ENCODE measurements around the gene VPS35L. TPM values are rescaled to one million over a fixed set of nuclear protein-coding genes. Genes with fewer than 3 reads are reported as not detected.

Gene VPS35L
- total RNA-seq, 1 experiment from 2014 or later, result 14.2 TPM

DNA sequence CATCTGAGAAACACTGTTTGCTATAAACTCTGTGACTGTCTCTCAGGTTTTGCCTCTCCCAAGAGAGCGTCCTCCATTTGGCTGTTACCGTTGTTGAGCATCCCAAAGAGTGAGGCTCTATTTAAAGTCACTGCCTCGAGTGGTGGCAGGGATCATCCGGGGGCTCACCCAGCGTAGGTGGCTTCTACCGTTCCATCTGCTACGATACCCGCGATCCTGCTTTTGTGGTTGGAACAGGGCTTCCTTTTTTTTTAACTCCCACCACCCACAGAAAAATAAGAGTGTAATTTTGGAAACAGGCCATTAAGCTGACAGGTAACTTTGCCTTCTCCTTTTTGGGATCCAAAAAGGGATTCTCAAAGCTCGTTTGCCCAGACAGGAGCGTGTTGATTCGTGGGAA lies 126.1 kb downstream of the VPS35L start:
- Mint-ChIP-seq H3K27me3 (ENCODE audit: unreplicated experiment) (no peaks in the 10 kb centered on the region), H3K36me3 (ENCODE audit: insufficient read depth, unreplicated experiment) (peaks cover 7% of the 10 kb centered on the region), H3K4me3 (ENCODE audit: low read depth, unreplicated experiment) (no peak overlapping the region), H3K27ac (ENCODE audit: unreplicated experiment) (no peak overlapping the region), H3K9me3 (ENCODE audit: low read depth, unreplicated experiment) (no peaks in the 10 kb centered on the region), H3K4me1 (ENCODE audit: low read depth, unreplicated experiment) (peaks cover 13% of the 10 kb centered on the region)
- BruUV-seq (replicated peaks), result no TSS peak
- intact Hi-C loops (cut with micrococcal nuclease; ENCODE audit: unreplicated experiment), result no loop called here
- no peak for DNase-seq
- no peak for TF ChIP-seq CTCF (IDR thresholded peaks at IDR 0.05; ENCODE audit: unreplicated experiment)
- CTCF ChIA-PET, result interaction anchor here (1.0 to 1.7 kb wide), 3 partner anchors 18 to 203 kb away, joined by 3 to 9 read pairs (median 3); partner anchors contain the start of gene GPRC5B

- DNase-seq, result no peak
- TF ChIP-seq CTCF (IDR thresholded peaks at IDR 0.05; ENCODE audit: unreplicated experiment), result no peak
- peaks cover 13% of the 10 kb centered on the region for H3K4me1 Mint-ChIP-seq (ENCODE audit: low read depth, unreplicated experiment)
- intact Hi-C loops (cut with micrococcal nuclease; ENCODE audit: unreplicated experiment), result no loop called here
- no peaks in the 10 kb centered on the region for H3K27me3 Mint-ChIP-seq (ENCODE audit: unreplicated experiment)
- H3K4me3 Mint-ChIP-seq (ENCODE audit: low read depth, unreplicated experiment), result no peak overlapping the region
- H3K9me3 Mint-ChIP-seq (ENCODE audit: low read depth, unreplicated experiment), result no peaks in the 10 kb centered on the region
- no peak overlapping the region for H3K27ac Mint-ChIP-seq (ENCODE audit: unreplicated experiment)
- BruUV-seq (replicated peaks), result no TSS peak
- CTCF ChIA-PET, result interaction anchor here (0.6 kb wide), 2 partner anchors 19 to 68 kb away, joined by 3 read pairs; no protein-coding TSS in a partner anchor
- H3K36me3 Mint-ChIP-seq (ENCODE audit: insufficient read depth, unreplicated experiment), result peaks cover 7% of the 10 kb centered on the region
These were observed 128.1 kb downstream of the VPS35L start for GRCh38 chr16:19683453-19684236.

DNA sequence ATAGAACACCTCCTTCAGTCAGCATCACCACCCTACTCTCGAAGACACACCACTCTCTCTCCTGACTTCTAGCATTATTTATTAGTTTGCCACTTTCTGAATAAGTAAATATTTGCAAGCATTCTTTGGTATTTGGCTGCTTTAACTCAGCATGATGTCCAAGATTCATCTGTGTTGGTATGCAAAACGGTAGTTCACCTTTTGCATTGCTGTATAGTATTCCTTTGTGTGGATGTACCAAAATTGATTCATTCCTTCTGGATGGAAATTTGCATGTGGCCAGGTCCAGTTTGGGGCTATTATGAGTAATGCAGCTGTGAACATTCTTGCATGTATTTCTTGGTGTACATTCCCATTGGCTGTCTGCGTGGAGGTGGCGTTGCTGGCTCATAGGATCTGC lies 129.7 kb downstream of the VPS35L start:
- Mint-ChIP-seq H3K4me3 (ENCODE audit: low read depth, unreplicated experiment) (no peak overlapping the region), H3K27me3 (ENCODE audit: unreplicated experiment) (no peaks in the 10 kb centered on the region), H3K36me3 (ENCODE audit: insufficient read depth, unreplicated experiment) (peaks cover 7% of the 10 kb centered on the region), H3K4me1 (ENCODE audit: low read depth, unreplicated experiment) (peaks cover 10% of the 10 kb centered on the region), H3K9me3 (ENCODE audit: low read depth, unreplicated experiment) (no peaks in the 10 kb centered on the region), H3K27ac (ENCODE audit: unreplicated experiment) (no peak overlapping the region)
- no peak for TF ChIP-seq CTCF (IDR thresholded peaks at IDR 0.05; ENCODE audit: unreplicated experiment)
- intact Hi-C loops (cut with micrococcal nuclease; ENCODE audit: unreplicated experiment), result no loop called here
- CTCF ChIA-PET, result no interaction called here
- no peak for DNase-seq
- BruUV-seq (replicated peaks), result no TSS peak

DNA sequence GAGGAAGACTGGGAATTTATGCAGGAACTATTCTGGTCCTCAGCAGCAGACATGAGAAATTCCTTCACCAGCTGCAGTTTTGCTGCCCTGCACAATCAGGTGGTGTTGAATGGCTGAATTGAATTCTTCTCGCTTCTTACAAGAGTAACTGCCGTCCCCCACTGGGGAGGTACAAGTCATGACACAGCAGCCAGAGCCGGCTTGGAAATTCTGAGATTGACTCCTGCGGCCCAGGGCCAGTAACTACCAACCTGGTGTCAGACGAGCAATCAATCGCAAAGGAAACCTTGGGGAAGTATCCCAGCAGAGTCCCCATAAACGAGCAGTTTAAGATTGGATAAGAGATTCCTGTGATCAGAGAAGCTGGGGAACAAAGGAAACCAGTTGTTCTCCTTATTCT lies 131.8 kb downstream of the VPS35L start:
- no peak for DNase-seq
- Mint-ChIP-seq H3K27me3 (ENCODE audit: unreplicated experiment) (no peaks in the 10 kb centered on the region), H3K27ac (ENCODE audit: unreplicated experiment) (no peak overlapping the region), H3K4me1 (ENCODE audit: low read depth, unreplicated experiment) (no peaks in the 10 kb centered on the region), H3K9me3 (ENCODE audit: low read depth, unreplicated experiment) (no peaks in the 10 kb centered on the region), H3K36me3 (ENCODE audit: insufficient read depth, unreplicated experiment) (no peaks in the 10 kb centered on the region), H3K4me3 (ENCODE audit: low read depth, unreplicated experiment) (no peak overlapping the region)
- CTCF ChIA-PET, result no interaction called here
- TF ChIP-seq CTCF (IDR thresholded peaks at IDR 0.05; ENCODE audit: unreplicated experiment), result no peak
- intact Hi-C loops (cut with micrococcal nuclease; ENCODE audit: unreplicated experiment), result no loop called here
- BruUV-seq (replicated peaks), result no TSS peak

All from Calu3 (cell line).